H9 (cell line): ENCODE measurements around the gene ECE2. TPM values are rescaled to one million over a fixed set of nuclear protein-coding genes. Genes with fewer than 3 reads are reported as not detected.

Experiments
- DNase-seq: peaks from one replicate; pipeline ENCODE4 v3.0.0-alpha.2; 2017
- H2AFZ ChIP-seq: one replicate; pipeline ENCODE4 v1.6.1; 2013; ENCODE audit warnings: mild to moderate bottlenecking, low read length, control low read depth, moderate library complexity
- H2AK5ac ChIP-seq: 2 replicates; pipeline ENCODE4 v1.6.1; 2013; ENCODE audit warnings: low read length, control low read depth, mixed read lengths; ENCODE audit not compliant: insufficient read length
- H2BK120ac ChIP-seq: one replicate; pipeline ENCODE4 v1.6.1; 2013; ENCODE audit warnings: low read depth, mild to moderate bottlenecking, low read length, control low read depth, inconsistent platforms; ENCODE audit not compliant: poor library complexity, severe bottlenecking
- H2BK12ac ChIP-seq: 2 replicates; pipeline ENCODE4 v1.6.1; 2013; ENCODE audit warnings: low read length, control low read depth, mixed read lengths, low read depth; ENCODE audit not compliant: insufficient read length
- H2BK15ac ChIP-seq: 2 replicates; pipeline ENCODE4 v1.6.1; 2013; ENCODE audit warnings: low read depth, low read length, control low read depth
- H2BK20ac ChIP-seq: one replicate; pipeline ENCODE4 v1.6.1; 2013; ENCODE audit warnings: low read depth, mild to moderate bottlenecking, low read length, control low read depth, inconsistent platforms; ENCODE audit not compliant: poor library complexity, severe bottlenecking
- H2BK5ac ChIP-seq: 2 replicates; pipeline ENCODE4 v1.6.1; 2013; ENCODE audit warnings: low read length, control low read depth, mixed read lengths; ENCODE audit not compliant: insufficient read length
- H3K14ac ChIP-seq: 2 replicates; pipeline ENCODE4 v1.6.1; 2013; ENCODE audit warnings: low read length, control low read depth; ENCODE audit not compliant: insufficient read depth
- H3K18ac ChIP-seq: 2 replicates; pipeline ENCODE4 v1.6.1; 2013; ENCODE audit warnings: low read depth, mild to moderate bottlenecking, mixed read lengths, low read length, control low read depth; ENCODE audit not compliant: insufficient read length
- H3K23ac ChIP-seq: 2 replicates; pipeline ENCODE4 v1.6.1; 2013; ENCODE audit warnings: low read length, control low read depth, mixed read lengths, low read depth; ENCODE audit not compliant: insufficient read length
- H3K23me2 ChIP-seq: 2 replicates; pipeline ENCODE4 v1.6.1; 2013; ENCODE audit warnings: low read depth, mild to moderate bottlenecking, mixed read lengths, low read length, control low read depth; ENCODE audit not compliant: insufficient read length, poor library complexity, severe bottlenecking
- H3K27ac ChIP-seq: 2 replicates; pipeline ENCODE4 v1.5.1; 2013; ENCODE audit warnings: low read length, control low read depth, mixed read lengths, low read depth; ENCODE audit not compliant: insufficient read length
- H3K27me3 ChIP-seq: 2 replicates; pipeline ENCODE4 v1.6.1; 2013; ENCODE audit warnings: low read length, control low read depth, inconsistent platforms; ENCODE audit not compliant: insufficient read depth
- H3K4ac ChIP-seq: 2 replicates; pipeline ENCODE4 v1.6.1; 2013; ENCODE audit warnings: low read depth, mild to moderate bottlenecking, control low read depth, inconsistent platforms, low read length, moderate library complexity
- H3K4me1 ChIP-seq: 2 replicates; pipeline ENCODE4 v1.6.1; 2013; ENCODE audit warnings: low read length, control low read depth, inconsistent platforms; ENCODE audit not compliant: insufficient read depth
- H3K4me2 ChIP-seq: 2 replicates; pipeline ENCODE4 v1.6.1; 2013; ENCODE audit warnings: low read length, control low read depth, mixed read lengths; ENCODE audit not compliant: insufficient read length, insufficient read depth
- H3K56ac ChIP-seq: 2 replicates; pipeline ENCODE4 v1.6.1; 2013; ENCODE audit warnings: low read depth, mild to moderate bottlenecking, mixed read lengths, low read length, control low read depth; ENCODE audit not compliant: insufficient read length
- H3K79me1 ChIP-seq: 2 replicates; pipeline ENCODE4 v1.6.1; 2013; ENCODE audit warnings: low read depth, mild to moderate bottlenecking, moderate library complexity, low read length, control low read depth, inconsistent platforms; ENCODE audit not compliant: insufficient read depth, poor library complexity, severe bottlenecking
- H3K79me2 ChIP-seq: 2 replicates; pipeline ENCODE4 v1.6.1; 2013; ENCODE audit warnings: low read length, control low read depth, inconsistent platforms; ENCODE audit not compliant: insufficient read depth
- H3K9ac ChIP-seq: 2 replicates; pipeline ENCODE4 v1.6.1; 2013; ENCODE audit warnings: low read length, control low read depth, mixed read lengths; ENCODE audit not compliant: insufficient read length; ENCODE audit errors: extremely low read depth
- H3K9me3 ChIP-seq: one replicate; pipeline ENCODE4 v1.6.1; 2013; ENCODE audit warnings: low read depth, low read length, inconsistent platforms; ENCODE audit not compliant: control insufficient read depth
- H3T11ph ChIP-seq: one replicate; pipeline ENCODE4 v1.6.1; 2013; ENCODE audit warnings: mild to moderate bottlenecking, low read length, control low read depth, inconsistent platforms
- H4K20me1 ChIP-seq: one replicate; pipeline ENCODE4 v1.6.1; 2013; ENCODE audit not compliant: control insufficient read depth, insufficient read length, insufficient read depth
- H4K5ac ChIP-seq: 2 replicates; pipeline ENCODE4 v1.6.1; 2013; ENCODE audit warnings: low read depth, mild to moderate bottlenecking, mixed read lengths, low read length, control low read depth; ENCODE audit not compliant: insufficient read length
- H4K8ac ChIP-seq: replicated peaks from 2 replicates; pipeline ENCODE4 v1.6.1; 2013; ENCODE audit warnings: low read length, control low read depth, mixed read lengths, low read depth; ENCODE audit not compliant: insufficient read length
- H4K91ac ChIP-seq: 2 replicates; pipeline ENCODE4 v1.6.1; 2013; ENCODE audit warnings: low read depth, mild to moderate bottlenecking, moderate library complexity, mixed read lengths, low read length, control low read depth; ENCODE audit not compliant: insufficient read length
- H3K27ac Mint-ChIP-seq, 3 experiments: 2 replicates in 2 of 3; 3 replicates in 1 of 3; pipeline ENCODE4 v1.8.0; 2020 to 2021; ENCODE audit warnings: mixed read lengths in 3 of 3, mild to moderate bottlenecking in 1 of 3, moderate library complexity in 1 of 3
- H3K27me3 Mint-ChIP-seq: 2 replicates; pipeline ENCODE4 v1.8.0; 2021; ENCODE audit warnings: low read depth, mild to moderate bottlenecking, moderate library complexity, mixed read lengths
- H3K36me3 Mint-ChIP-seq, 3 experiments: 2 replicates in 2 of 3; 3 replicates in 1 of 3; pipeline ENCODE4 v1.8.0; 2020 to 2021; ENCODE audit warnings: low read depth in 3 of 3, mixed read lengths in 3 of 3; ENCODE audit not compliant: insufficient read depth in 1 of 3
- H3K4me1 Mint-ChIP-seq, 2 experiments: 2 replicates each; pipeline ENCODE4 v1.8.0; 2020; ENCODE audit warnings: mixed read lengths in 2 of 2
- H3K4me3 Mint-ChIP-seq, 2 experiments: 2 replicates in 1 of 2; 3 replicates in 1 of 2; pipeline ENCODE4 v1.8.0; 2020 to 2021; ENCODE audit warnings: mild to moderate bottlenecking in 2 of 2, mixed read lengths in 2 of 2, moderate library complexity in 1 of 2
- H3K9me3 Mint-ChIP-seq, 2 experiments: 2 replicates in 1 of 2; 3 replicates in 1 of 2; pipeline ENCODE4 v1.8.0; 2020; ENCODE audit warnings: mild to moderate bottlenecking in 2 of 2, mixed read lengths in 2 of 2, moderate library complexity in 1 of 2
- CTCF ChIP-seq: fragments of 200-600 bp; sonication (generic); conservative IDR thresholded peaks from 3 replicates; pipeline ENCODE4 v1.8.0; 2021; ENCODE audit warnings: antibody characterized with exemption, mild to moderate bottlenecking
- WGBS: extraction: QIAGEN DNeasy Blood & Tissue Kit; methylation state at CpG from one replicate; pipeline ENCODE4 v1.1.7; 2013; ENCODE audit warnings: missing lambda C conversion rate, low lambda C conversion rate, mixed read lengths; ENCODE audit not compliant: insufficient read length; ENCODE audit errors: extremely low coverage; 5-methylcytosine and 5-hydroxymethylcytosine counted together
- total RNA-seq: library from RNA; stranded (reverse); gene quantifications from 2 replicates; pipeline ENCODE4 v1.2.1, GENCODE V29; 2021

Gene ECE2
- total RNA-seq, 1 experiment from 2014 or later: not detected

DNA sequence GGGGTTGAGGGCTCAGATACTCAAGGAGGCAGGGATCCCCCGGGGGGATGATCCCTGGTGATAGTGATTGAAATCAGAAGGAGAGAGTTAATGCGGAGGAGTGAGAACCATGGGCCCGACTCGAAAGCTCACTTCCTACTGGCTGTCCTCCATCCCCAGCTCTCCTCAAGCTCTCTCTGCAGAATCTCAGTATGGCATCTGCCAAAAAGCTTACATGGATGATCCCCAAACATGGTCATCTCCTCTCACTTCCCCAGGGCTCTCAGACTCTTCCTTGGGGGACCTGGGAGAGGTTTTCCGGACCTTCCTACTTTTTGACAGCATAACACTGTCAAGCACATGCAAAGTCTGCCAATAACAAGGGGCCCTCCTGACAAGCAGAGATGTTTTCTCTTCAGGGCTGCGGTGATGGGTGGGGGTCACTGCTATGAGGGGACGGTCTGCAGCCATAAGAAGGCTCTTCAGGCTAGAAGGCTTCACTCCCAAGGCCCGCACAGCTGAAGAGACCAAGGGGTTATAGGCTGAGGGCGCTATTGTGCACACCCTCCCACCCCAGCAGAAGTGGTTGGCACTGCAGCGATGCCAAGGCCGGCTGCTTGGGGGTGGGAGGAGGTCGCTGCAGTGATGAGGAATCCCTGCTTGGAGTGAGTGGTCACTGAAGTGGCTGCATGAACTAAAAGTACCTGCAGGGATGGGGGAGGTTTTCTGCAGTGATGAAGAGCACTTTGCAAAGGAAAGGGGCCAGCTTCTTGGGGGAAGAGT lies 47.3 kb upstream of the ECE2 start:
- no peak overlapping the region for H2BK20ac ChIP-seq
- H3K27ac Mint-ChIP-seq: no peak overlapping the region
- no peak overlapping the region for H2BK5ac ChIP-seq
- H4K20me1 ChIP-seq: no peaks in the 10 kb centered on the region
- no peak for DNase-seq
- no peak overlapping the region for H2BK12ac ChIP-seq
- no peaks in the 10 kb centered on the region for H3K79me2 ChIP-seq
- no peaks in the 10 kb centered on the region for H3K4me1 ChIP-seq
- no peak overlapping the region for H4K5ac ChIP-seq
- H3K4me1 Mint-ChIP-seq: peaks cover 2 to 6% of the 10 kb centered on the region in 2 experiments
- peak overlapping the region; percentile 57 to 77 for H3K4me3 Mint-ChIP-seq
- TF ChIP-seq CTCF: no peak
- H3K27ac ChIP-seq: no peak overlapping the region
- no peak overlapping the region for H4K91ac ChIP-seq
- H3K9ac ChIP-seq: no peak overlapping the region
- H3K23me2 ChIP-seq: peaks cover 15% of the 10 kb centered on the region
- H3K36me3 Mint-ChIP-seq: no peaks in the 10 kb centered on the region
- no peak overlapping the region for H3K56ac ChIP-seq
- no peak overlapping the region for H3K4ac ChIP-seq
- H4K8ac ChIP-seq: no peak overlapping the region
- no peak overlapping the region for H2BK15ac ChIP-seq
- H3K23ac ChIP-seq: no peak overlapping the region
- H3K18ac ChIP-seq: no peak overlapping the region
- H3K27me3 ChIP-seq: peaks cover 37% of the 10 kb centered on the region
- no peaks in the 10 kb centered on the region for H3K9me3 ChIP-seq
- no peak overlapping the region for H3K14ac ChIP-seq
- H3K27me3 Mint-ChIP-seq: peaks cover 76% of the 10 kb centered on the region
- no peaks in the 10 kb centered on the region for H3K79me1 ChIP-seq
- H3K4me2 ChIP-seq: peak overlapping the region; percentile 65
- H2AK5ac ChIP-seq: no peak overlapping the region
- H3K9me3 Mint-ChIP-seq: no peaks in the 10 kb centered on the region
- H3T11ph ChIP-seq: no peak overlapping the region
- WGBS: no CpG with 5 or more reads among the region's 12 CpGs
- no peak overlapping the region for H2AFZ ChIP-seq
- no peak overlapping the region for H2BK120ac ChIP-seq
